Measurements from ENCODE around the gene KIF16B.

Gene KIF16B

DNA sequence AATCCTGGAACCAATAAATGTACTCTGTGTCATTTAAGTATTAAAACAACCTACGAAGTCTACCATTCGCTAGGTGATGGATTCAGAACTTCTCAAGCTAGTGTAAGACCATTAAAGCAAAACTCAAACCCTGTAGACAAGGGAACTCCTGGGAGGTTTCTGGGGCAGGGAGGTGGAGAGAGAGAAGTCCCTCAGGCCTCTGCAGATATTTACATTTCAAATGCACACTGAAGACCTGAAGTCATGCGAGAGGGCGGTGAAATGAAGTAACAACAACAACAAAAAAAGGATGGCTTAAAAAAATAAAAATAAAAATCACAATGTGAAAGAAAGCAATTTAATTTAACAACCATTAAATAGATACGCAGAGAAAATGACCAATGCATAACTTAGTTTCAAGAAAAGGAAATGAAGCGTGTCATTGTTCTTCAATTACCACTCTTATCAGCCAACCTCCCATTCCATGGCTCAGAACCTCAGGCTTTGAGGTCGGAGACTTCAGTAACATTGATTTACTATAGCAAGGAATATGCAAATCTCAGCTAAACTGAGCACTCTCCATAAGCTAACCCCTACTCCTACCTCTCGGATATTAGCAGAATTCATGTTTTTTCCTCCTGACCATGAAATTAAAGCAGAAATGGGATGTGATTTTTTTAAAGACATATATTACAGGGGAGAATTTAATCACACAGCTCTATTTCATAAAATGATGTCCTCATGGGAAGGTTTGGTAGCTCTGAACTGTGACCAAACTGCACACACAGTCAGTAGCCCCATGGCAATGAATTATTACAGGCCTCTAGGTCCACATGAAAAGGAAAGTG, 140.6 kb downstream of the KIF16B start:
- no peak for DNase-seq

DNA sequence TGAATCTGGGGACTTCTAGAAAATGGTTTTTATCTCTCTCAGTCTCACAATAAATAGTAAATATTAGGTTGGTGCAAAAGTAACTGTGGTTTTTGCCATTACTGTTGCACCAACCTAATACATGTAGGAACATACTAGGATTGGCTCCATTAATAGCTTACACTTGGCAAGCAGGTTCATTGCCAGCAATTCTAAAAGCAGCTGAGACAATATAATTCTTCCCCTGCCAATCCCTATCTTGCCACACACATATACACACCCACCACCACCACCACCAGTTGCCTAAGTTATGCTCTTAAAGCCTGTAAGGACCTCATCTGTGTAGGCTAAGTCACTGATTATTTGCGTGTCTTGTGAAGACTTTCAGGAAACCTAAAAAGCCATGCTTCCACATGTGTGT, 145.1 kb downstream of the KIF16B start:
- DNase-seq = no peak

DNA sequence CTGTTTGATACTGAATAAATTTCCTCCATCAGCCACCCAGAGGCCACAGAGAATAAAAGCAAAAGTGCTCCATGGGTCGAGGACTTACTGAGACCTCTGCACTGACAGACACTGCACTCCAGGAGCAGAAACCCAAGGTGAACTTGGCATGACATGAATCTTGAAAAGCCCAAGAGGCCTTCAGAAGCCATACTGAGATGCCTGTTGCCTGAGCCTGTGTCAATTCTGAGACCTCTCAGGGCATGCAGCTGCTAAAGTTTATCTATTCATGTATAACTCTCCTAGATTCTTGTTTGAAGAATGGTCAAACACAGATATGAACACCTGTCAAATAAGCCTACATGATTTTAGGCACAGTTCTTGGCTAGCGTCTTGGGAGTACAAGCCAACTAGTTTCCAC, 145.7 kb downstream of the KIF16B start:
- DNase-seq = no peak

DNA sequence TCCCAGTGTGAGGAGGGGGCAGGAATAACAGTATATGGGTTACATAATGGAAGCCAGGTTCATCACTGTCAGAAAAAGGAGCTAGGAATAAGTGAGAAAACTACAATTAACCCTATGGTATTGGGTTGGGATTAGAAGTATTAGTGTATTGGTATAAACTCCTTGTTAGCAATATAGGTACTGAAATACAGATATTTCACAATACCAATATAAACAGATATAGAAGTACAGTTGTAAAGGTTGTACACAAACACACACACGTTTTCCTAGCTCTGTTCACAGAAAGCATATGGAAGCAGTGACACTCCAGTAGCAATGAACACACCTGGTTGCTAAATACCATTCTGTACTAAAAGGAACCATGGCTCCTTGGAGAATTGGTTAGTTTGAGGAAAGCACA, 148.5 kb downstream of the KIF16B start:
- DNase-seq = no peak

DNA sequence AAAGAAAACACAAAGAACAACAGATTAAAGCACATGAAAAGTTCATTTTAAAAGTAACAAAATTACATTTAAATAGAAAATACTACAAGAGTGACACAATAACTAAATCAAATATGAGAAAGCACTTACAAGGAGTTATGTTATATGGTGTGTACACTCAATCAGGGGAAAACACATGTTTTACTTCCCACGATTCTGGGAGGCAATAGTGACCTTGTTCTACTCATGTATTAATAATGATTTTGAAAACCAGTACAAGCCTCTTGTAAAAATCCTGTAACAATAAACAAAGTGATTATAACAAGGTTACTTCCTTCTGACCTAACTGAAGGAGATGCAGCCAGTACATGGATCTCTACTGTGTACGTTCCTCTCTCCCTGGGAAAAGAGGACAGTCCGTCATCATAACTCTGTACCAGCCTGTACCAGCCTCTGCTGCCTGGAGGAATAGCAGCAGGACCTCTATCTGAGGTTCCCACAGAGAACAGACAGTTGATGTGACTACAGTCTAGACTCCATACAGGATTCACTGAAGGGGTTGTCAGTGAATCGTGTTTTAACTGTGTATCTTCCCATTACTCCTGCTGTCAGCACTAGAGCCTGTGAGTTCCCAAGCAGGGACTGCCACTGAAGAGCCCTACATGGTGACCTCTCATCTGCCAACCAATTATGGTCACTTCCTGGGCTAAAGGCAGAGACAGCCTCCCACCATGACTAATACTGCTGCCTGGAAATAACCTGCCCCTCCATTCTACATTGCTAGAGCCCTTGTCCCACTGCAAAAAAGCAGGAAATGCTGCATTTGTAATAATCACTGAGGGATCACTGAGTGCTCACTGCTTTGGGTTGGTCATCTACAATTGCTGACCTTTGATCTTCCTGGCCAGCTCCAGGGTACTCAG, 149.7 kb downstream of the KIF16B start:
- no peak for DNase-seq

DNA sequence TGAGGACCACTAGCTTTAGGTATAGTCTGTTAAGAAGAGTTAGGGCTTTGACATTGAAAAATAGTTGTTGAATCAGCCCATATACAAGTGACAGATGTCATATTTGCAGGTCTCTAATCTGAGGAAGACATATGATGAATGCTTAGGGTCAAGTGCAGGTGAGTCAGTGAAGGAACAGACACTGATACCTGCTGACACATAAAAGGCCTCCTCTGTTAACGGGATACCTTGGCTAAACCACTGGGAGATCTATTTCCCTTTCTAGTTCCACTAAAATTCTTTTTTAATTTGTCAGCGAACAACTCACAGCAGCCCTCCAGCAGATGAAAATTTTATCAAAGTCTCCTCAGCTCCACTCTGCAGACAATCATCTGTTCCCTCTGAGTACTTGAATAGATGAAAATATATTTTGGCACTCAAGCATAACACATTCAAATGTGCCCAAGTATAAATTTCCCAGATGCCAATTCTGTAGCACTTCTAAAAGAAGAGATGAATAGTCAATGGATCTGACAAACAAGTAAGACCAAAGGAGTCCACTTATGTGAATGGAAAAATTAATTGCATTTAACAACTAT, 154.0 kb downstream of the KIF16B start:
- DNase-seq = no peak

DNA sequence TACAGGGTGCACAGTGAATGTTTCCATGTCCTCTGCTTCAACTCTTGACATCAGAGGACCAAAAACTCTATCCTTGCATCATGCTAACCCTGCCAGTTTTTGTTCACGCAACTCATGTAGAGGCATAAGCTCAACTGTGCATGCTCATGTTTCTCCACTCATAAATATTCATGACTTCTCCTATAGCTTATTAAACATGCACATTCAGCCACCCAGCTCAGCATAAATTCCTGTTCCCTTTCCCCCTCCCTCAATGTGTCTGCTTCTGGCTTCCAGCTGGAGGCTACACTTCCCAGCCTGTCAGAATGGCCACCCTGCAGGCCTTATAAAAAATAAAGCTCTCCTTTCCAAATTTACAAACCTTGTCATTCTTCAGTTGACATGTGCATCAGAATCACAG, 154.6 kb downstream of the KIF16B start:
- DNase-seq = no peak

DNA sequence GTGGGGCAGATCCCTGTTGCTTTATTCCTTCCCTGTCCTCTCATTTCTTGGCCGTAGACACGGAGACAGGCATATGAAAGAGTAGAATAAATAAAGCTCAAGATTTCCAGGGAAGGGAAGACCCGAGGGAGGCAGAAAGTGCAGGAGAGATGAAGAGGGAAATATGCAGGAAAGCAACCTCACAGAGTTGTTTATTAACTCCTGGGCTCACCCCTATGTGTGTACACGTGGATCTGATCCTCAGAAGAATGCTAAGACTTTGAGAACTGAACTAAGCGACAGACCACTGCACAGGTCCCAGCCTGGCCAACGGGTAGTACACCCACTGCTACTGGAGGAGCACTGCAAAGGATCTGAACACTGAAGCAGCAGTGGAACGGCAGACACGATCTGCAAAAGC, 156.2 kb downstream of the KIF16B start:
- no peak for DNase-seq

DNA sequence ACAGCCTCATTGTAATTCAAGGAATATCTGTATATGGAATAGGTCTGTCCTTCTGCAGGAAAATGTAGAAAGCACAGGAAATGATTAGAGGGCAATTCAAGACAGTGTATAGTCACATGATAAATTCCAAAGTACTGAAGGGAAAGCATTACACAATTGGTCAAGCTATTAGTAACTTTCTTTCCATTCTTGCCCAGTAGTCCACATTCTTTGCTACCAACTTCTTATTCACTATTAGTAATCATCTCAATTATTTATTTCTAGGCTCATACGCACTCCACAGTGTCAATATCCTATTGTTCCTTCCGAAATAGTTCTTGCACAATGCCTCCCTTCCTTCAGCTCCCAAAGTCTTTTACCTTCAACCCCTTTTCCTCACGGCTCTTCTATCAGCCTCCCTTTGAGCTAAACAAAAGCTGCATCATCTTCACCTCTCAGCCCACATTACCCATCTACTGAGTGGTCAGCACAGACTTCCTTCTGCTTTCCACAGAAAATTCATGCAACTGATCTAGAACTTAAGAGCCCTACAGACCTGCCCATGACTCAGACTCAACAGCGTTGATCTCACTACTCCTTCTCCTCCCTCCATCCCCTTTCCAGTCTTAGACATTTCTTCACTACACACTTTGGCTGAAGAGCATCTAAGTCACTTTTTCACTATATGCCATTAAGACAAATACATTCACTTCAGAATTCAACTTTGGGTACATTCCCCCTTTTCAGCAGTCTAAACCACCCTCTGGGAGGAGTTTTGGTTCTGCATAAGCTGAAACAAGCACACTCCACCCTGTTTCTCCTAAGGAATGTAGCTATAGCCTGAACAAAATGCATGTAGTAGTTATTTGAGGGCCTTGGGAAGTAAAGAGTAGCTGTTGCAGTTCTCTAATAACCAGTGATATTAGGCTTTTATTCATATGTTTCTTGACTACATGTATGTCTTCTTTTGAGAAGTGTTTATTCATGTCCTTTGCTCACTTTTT, 157.9 kb downstream of the KIF16B start:
- peak in 2 of 4 experiments; percentile 6 to 29 for DNase-seq

DNA sequence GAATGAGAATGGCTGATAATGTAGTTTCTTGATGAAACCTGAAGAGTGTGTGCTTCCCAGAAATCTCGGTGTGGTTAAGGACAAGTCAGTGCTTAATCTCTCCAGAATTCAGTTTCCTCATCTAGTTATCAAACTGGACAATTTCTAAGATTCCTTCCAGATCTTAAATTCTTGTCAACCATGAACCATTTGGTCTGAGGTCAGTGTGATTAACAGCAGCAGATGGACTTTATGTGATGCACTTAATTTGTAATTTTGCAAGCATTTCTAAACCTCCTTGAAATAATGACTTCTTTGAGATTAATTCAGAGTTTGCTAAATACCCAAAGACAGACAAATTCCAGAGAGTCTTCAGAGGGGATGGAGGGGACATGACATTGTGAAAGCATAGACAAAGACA, 160.3 kb downstream of the KIF16B start:
- DNase-seq = no peak

DNA sequence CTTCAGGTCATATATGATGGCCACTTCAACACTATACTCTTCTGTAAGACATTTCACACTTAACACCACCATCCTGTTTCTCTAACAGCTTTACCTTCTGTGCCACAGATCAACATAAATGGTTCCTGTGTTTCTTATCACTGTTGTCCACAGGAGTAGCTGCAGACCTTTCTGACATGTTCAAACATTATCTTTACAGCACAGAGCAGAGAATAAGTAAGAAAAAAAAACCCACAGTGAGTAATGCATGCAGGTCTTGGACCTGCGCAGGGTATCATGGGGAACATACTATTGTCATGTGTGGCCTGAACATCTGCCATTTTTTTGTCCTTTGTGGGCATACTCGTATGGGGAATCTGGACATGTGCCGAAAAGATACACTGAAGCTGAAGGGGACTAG, 161.9 kb downstream of the KIF16B start:
- no peak for DNase-seq

DNA sequence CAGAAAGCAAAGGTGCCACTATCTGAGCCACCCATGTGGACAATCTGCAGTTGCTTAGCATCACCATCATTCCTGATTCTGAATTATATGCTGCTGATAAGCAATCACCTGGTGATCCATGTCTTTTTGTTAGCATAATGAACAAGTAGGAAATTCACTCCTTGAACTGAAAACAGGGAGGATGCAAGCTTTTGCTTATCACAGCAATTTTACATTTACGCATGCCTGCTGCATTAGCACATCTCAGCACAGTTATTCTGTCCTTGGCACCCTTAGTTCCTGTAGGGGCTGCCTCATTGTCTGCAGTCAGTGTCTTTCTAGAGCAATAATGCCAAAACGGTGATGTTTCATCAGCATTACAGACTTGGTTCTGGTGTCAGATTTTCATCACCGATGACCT, 162.6 kb downstream of the KIF16B start:
- DNase-seq = no peak

DNA sequence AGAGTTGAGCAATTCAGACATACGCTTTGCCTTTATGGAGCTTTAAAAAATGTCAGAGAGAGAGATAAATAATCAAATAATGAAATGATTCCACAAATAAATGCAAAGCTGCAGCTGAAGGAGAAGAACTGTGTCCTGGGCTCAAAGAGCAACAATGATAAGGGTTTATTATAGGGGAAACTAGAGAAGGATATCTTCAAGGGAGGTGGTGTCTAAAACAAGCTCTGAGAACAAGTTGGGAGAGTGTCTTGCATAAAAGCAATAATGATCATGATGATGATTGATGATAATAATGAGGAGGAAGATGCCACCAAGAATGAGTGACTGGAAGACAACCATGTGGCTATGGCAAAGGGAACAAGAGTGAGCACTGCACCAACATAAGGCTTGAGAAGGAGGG, 164.3 kb downstream of the KIF16B start:
- DNase-seq = no peak

DNA sequence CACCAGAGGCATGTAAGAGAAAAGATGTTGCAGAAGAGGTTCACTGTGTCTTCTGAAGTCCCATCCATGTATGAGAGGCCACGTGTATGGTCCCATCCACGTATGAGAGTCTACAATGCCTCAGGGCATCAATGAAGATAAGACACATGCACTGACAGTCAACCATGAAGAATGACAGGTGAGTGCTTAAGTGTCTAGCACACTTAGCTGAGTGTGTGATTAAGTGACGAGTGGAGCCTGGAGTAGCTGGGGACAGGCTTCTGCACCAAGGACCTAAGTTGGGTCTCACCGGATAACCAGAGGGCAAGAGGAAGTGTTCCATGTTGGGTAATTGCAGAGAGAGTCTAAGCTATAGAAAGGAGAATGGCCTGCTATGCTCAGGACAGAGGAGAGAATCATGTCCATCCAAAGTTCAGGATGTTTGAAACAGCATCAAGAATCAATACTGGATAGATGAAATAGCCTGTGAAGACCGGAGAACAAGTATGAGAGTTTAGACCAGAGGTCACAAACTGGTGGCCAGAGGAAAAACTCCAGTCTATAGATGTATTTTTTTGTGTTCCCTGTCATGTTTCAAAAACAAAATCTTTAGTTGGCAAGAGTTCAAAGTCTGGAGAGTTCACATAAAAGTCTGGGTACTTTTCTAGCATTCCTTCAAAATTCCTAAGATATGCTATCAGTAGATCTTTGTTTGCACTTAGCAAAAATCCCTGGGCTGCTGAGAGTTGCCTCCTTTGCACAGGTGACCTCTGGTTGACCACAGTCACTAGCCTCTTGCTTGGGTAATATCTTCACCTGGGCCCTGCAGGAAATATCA, 165.8 kb downstream of the KIF16B start:
- no peak for DNase-seq

DNA sequence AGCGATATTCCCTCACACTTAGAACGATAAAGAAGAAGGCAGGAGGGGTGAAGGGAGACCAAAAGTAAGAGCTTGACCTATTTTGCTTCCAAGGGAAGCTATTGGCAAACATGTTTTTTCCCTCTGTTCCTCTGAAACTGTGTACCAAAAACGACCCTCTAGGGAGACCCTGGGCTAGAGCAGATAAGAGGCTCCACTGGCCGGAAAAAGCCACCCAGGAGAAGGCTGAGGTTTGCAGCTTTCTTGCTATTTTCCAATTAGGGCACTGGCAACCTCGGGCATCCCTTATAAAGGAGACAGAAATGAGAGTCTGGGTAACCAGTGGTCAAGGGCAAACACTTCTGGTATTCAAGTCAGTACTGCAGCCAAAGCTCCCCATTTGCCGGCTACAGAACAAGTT, 168.0 kb downstream of the KIF16B start:
- no peak for DNase-seq

DNA sequence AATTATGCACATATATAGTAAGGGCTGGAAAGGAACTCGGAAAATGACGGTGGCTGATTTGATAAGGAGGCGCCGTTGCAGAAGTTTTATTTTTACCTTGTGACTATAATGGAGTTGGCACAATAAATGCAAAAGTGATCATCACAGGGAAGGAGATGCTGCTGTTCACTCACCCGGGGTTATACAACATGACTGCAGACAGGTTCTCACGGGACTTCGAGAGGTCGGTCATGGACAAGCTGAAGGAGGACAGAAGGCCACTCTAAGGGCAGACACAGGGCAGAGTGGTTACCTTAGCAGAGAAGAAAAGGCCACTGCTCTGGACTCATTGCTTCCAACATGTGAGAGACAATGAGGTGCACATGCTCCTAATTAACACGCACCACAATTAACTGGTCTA, 168.6 kb downstream of the KIF16B start:
- no peak for DNase-seq

DNA sequence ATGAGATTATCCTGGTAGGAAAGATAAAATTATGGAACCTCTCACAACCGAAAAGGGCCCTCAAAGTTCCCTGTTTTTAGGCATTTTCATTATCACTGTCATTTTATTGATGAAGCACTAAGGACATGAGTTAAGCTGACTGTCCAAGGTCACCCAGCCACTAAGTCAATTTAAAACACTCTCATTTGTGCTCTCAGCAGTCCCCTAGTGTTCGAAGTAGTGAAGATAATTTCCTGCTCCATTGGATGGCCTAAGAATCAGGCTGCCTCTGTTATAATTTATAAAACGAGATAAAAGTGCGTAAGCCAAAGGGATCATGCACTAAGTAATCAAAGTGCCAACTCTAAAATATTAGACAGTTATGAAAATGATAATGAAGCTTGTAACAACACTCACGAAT, 169.1 kb downstream of the KIF16B start:
- no peak for DNase-seq

DNA sequence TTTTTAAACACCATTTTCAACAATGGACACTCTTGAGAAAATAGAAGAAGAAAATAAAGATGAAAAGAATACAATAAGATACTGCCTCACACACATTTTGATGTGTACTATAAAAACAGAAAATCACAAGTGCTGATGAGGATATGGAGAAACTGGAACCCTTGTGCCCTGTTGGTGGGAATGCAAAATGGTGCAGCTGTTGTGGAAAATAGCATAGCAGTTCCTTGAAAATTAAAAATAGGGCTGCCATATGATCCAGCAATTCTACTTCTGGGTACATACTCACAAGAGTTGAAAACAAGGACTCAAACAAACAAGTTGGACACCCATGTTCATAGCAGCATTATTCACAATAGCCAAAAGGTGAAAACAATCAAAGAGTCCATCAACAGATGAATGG, 173.0 kb downstream of the KIF16B start:
- no peak for DNase-seq

DNA sequence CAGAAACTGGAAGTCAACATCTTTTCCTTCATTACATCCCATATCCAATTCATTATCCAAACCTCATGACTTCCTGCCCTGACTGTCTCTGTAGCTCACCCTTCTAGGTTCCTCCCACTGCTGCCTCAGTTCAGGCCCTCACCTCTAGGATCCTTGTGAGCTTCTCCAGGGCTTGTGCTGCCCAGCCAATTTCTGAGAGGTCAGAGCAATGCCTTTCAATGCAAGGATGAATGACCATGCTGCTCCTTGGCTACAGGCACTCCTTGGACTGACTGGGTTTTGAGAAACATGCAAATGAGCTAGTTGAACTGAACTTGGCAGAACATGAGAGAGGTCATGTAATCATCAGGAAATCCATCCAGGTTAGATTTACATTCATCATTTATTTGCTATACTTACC, 173.4 kb downstream of the KIF16B start:
- no peak for DNase-seq

DNA sequence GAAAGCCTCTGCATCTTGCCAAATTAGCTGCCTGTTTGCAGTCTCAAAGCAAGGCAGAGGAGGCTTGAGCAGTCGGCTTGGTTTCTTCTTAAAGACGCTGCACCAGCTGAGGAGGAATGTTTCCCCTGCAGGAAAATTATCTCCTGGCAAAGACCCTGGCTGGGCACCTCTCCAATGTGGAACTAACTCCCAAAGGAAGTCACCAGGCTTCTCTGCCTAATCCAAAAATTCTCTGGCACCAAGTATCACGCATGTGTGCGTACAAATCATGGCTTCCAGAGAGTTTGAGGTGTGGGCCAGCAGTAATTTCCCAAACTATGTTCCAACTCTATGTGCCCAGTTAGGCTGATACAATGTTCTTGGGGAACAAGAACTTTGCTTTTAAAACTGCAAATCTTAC, 176.2 kb downstream of the KIF16B start:
- no peak for DNase-seq

DNA sequence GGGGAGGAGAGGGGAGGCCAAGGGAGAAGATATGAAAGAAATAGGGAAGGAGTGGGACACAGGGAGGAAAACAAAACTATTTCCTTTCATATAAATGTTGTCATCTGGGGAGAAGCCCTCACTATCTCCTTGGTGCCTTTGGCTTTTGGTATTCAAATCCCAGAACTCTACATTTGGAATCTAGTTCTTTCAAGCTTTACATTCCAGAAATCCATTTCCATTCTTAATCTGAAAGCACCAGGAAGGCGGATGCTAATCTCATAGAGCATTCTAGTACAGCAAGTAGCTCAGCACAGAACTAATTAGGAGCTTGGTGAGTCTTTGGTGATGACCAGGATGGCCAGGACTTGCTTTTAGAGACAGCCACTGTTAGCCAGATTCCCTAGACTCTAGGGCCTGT, 177.9 kb downstream of the KIF16B start:
- DNase-seq = no peak

Data from suppressor macrophage (primary cell).